ENCODE results near the gene SHISA2. TPM values are rescaled to one million over a fixed set of nuclear protein-coding genes. Genes with fewer than 3 reads are reported as not detected.
A peak's percentile ranks its signal among the peaks of the same experiment; 100 is the strongest.

Gene SHISA2
- total and polyA plus RNA-seq, 2 of the 13 experiments (the other 11 are each of a cell fraction or from before 2014, with no cell fraction given), result not detected

DNA sequence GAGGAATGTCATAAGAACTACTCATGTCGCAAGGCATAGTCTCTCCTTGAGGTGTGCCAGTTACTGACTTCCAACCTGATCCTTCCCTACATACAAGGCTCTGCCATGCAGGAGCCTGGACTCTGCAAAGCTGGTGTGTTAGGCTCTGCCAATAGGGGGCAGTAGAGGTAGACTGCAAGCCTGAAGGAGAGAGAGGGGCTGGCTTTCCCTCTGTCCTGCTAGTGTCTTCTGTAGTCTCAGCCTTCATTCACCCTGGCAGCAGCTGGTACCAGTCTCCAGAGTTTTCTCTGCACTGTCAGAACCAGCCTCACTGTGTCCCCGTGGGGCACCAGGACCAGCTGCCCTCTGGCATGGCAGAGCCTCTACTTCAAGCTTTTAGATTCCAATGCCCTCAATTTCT is 14.5 kb downstream of the SHISA2 start:
- CTCF ChIA-PET (ENCODE audit: low intra/inter-chr PET ratio, low total read pairs), result no interaction called here
- H3K4me2 ChIP-seq (ENCODE audit: low read depth, low read length), result no peak overlapping the region
- intact Hi-C loops (cut with micrococcal nuclease; ENCODE audit: unreplicated experiment) (no loop called here), in situ Hi-C loops (cut with HindIII; ENCODE audit: extremely low pct_ligation_motif_present, low pct_unique_long_range_greater_than_20kb) (no loop called here)
- no peaks in the 10 kb centered on the region for H3K36me3 ChIP-seq (replicated peaks in 1 of 2; ENCODE audit: control insufficient read depth in 1 of 2, insufficient read depth in 2 of 2, low read length in 2 of 2)
- H3K27ac ChIP-seq (ENCODE audit: extremely low read length, insufficient read depth, low read length), result no peak overlapping the region
- DNase-seq (ENCODE audit: low spot score), result no peak
- no peaks in the 10 kb centered on the region for H4K20me1 ChIP-seq (ENCODE audit: insufficient read depth, low read length)
- H3K9ac ChIP-seq (ENCODE audit: insufficient read depth, low read depth, low read length), result no peak overlapping the region
- H3K4me3 ChIP-seq (replicated peaks in 1 of 3; ENCODE audit: insufficient read depth in 1 of 3, low read depth in 2 of 3, low read length in 3 of 3), result no peak overlapping the region
- TF ChIP-seq NCOA5 (CRISPR knock-in tag; IDR thresholded peaks at IDR 0.05), result no peak
- no peak for TF ChIP-seq ZNF446 (CRISPR knock-in tag; IDR thresholded peaks at IDR 0.05)
- TF ChIP-seq STAT5B (CRISPR knock-in tag; IDR thresholded peaks at IDR 0.05), result no peak
- TF ChIP-seq, protein P1, sequence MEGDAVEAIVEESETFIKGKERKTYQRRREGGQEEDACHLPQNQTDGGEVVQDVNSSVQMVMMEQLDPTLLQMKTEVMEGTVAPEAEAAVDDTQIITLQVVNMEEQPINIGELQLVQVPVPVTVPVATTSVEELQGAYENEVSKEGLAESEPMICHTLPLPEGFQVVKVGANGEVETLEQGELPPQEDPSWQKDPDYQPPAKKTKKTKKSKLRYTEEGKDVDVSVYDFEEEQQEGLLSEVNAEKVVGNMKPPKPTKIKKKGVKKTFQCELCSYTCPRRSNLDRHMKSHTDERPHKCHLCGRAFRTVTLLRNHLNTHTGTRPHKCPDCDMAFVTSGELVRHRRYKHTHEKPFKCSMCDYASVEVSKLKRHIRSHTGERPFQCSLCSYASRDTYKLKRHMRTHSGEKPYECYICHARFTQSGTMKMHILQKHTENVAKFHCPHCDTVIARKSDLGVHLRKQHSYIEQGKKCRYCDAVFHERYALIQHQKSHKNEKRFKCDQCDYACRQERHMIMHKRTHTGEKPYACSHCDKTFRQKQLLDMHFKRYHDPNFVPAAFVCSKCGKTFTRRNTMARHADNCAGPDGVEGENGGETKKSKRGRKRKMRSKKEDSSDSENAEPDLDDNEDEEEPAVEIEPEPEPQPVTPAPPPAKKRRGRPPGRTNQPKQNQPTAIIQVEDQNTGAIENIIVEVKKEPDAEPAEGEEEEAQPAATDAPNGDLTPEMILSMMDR (CRISPR knock-in tag; IDR thresholded peaks at IDR 0.05), result 0 out of 2 replicates have a peak, but pooled peaks have one; percentile 12
- TF ChIP-seq PCBP2 (optimal IDR thresholded peaks at IDR 0.05; ENCODE audit: low read depth, low read length, poor library complexity, severe bottlenecking), result no peak
- ATAC-seq, result no peak
- H3K4me1 ChIP-seq (ENCODE audit: insufficient read depth, low read length), result no peaks in the 10 kb centered on the region
- H3K9me3 ChIP-seq (ENCODE audit: low read length), result no peaks in the 10 kb centered on the region
- 28% methylated on average over 2 of the region's 2 CpGs for WGBS (ENCODE audit: low lambda C conversion rate)
- H3K27me3 ChIP-seq (ENCODE audit: control insufficient read depth in 1 of 2, insufficient read depth in 2 of 2, low read length in 2 of 2), result no peaks in the 10 kb centered on the region; a peak in 1 of 5 replicates
- POLR2A ChIA-PET, result no interaction called here
- BruUV-seq (replicated peaks), result no TSS peak
- no peak overlapping the region for H2AFZ ChIP-seq (ENCODE audit: low read length)
- FAIRE-seq, result no peak
- no peaks in the 10 kb centered on the region for H3K79me2 ChIP-seq (ENCODE audit: insufficient read depth, low read length)

DNA sequence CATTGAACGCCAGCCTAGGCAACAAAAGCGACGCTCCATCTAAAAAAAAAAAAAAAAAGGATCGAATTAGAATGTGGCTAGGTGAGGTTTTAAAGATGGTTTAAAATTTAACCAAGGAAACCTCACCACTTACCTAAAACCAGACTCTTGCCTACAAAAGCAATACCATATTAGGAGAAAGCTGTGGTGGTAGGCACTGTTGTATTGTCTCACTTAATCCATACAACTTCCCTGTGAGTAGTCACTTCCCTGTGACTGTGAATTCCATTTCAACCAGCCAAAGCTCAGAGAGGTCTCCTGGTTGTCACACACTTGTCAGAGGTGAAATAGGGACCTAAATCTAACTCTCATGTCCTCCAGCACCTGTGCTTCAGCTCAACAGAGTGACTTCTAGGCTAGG is 15.4 kb downstream of the SHISA2 start:
- Histone ChIP-seq H2AFZ (ENCODE audit: low read length) (no peak overlapping the region), H4K20me1 (ENCODE audit: insufficient read depth, low read length) (no peaks in the 10 kb centered on the region), H3K36me3 (replicated peaks in 1 of 2; ENCODE audit: control insufficient read depth in 1 of 2, insufficient read depth in 2 of 2, low read length in 2 of 2) (no peaks in the 10 kb centered on the region), H3K4me2 (ENCODE audit: low read depth, low read length) (no peak overlapping the region), H3K27ac (ENCODE audit: extremely low read length, insufficient read depth, low read length) (no peak overlapping the region), H3K9me3 (ENCODE audit: low read length) (no peaks in the 10 kb centered on the region), H3K4me3 (replicated peaks in 1 of 3; ENCODE audit: insufficient read depth in 1 of 3, low read depth in 2 of 3, low read length in 3 of 3) (no peak overlapping the region), H3K9ac (ENCODE audit: insufficient read depth, low read depth, low read length) (no peak overlapping the region), H3K79me2 (ENCODE audit: insufficient read depth, low read length) (no peaks in the 10 kb centered on the region), H3K4me1 (ENCODE audit: insufficient read depth, low read length) (no peaks in the 10 kb centered on the region), H3K27me3 (ENCODE audit: control insufficient read depth in 1 of 2, insufficient read depth in 2 of 2, low read length in 2 of 2) (no peaks in the 10 kb centered on the region; a peak in 1 of 5 replicates)
- in situ Hi-C loops (cut with HindIII; ENCODE audit: extremely low pct_ligation_motif_present, low pct_unique_long_range_greater_than_20kb) (no loop called here), intact Hi-C loops (cut with micrococcal nuclease; ENCODE audit: unreplicated experiment) (no loop called here)
- TF ChIP-seq, protein P2, sequence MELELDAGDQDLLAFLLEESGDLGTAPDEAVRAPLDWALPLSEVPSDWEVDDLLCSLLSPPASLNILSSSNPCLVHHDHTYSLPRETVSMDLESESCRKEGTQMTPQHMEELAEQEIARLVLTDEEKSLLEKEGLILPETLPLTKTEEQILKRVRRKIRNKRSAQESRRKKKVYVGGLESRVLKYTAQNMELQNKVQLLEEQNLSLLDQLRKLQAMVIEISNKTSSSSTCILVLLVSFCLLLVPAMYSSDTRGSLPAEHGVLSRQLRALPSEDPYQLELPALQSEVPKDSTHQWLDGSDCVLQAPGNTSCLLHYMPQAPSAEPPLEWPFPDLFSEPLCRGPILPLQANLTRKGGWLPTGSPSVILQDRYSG (CRISPR knock-in tag; IDR thresholded peaks at IDR 0.05), result no peak
- TF ChIP-seq, protein P3, sequence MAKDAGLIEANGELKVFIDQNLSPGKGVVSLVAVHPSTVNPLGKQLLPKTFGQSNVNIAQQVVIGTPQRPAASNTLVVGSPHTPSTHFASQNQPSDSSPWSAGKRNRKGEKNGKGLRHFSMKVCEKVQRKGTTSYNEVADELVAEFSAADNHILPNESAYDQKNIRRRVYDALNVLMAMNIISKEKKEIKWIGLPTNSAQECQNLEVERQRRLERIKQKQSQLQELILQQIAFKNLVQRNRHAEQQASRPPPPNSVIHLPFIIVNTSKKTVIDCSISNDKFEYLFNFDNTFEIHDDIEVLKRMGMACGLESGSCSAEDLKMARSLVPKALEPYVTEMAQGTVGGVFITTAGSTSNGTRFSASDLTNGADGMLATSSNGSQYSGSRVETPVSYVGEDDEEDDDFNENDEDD (CRISPR knock-in tag; IDR thresholded peaks at IDR 0.05; ENCODE audit: borderline replicate concordance), result no peak
- TF ChIP-seq ZNF136 (CRISPR knock-in tag; IDR thresholded peaks at IDR 0.05; ENCODE audit: low read depth) (no peak), SRSF4 (IDR thresholded peaks at IDR 0.05; ENCODE audit: low read depth, low read length, poor library complexity, severe bottlenecking) (no peak), NFKBIZ (CRISPR knock-in tag; IDR thresholded peaks at IDR 0.05) (no peak), SMYD3 (CRISPR knock-in tag; IDR thresholded peaks at IDR 0.05) (no peak)
- no TSS peak for BruUV-seq (replicated peaks)
- FAIRE-seq, result no peak
- no peak for ATAC-seq
- ChIA-PET CTCF (ENCODE audit: low intra/inter-chr PET ratio, low total read pairs) (no interaction called here), POLR2A (no interaction called here)
- no peak for DNase-seq (ENCODE audit: low spot score)
- 16% methylated on average over 4 of the region's 4 CpGs for WGBS (ENCODE audit: low lambda C conversion rate)

All from HepG2 (cell line).